Activated CD8-positive, alpha-beta memory T cell treated with anti-CD3 and anti-CD28 coated beads for 1 hour (primary cell): ENCODE data around the gene ABHD6.

Source experiments
- DNase-seq, 2 donors: peaks; one replicate each; pipeline ENCODE4 v3.0.0-alpha.2; 2020; ENCODE audit warnings: low read depth in 1 of 2; ENCODE audit errors: extremely low read depth in 1 of 2

The ABHD6 gene

DNA sequence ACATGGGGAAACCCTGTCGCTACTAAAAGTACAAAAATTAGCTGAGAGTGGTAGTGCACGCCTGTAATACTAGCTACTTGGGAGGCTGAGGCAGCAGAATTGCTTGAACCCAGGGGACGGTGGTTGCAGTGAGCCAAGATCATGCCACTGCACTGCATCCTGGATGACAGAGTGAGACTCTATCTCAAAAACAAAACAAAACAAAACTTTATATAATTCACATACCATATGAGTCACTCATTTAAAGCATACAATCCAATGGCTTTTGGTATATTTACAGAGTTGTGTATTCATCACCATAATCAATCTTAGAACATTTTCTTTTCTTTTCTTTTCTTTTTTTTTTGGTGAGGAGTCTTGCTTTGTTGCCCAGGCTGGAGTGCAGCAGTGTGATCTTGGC, 103.8 kb downstream of the ABHD6 start:
- no peak for DNase-seq

DNA sequence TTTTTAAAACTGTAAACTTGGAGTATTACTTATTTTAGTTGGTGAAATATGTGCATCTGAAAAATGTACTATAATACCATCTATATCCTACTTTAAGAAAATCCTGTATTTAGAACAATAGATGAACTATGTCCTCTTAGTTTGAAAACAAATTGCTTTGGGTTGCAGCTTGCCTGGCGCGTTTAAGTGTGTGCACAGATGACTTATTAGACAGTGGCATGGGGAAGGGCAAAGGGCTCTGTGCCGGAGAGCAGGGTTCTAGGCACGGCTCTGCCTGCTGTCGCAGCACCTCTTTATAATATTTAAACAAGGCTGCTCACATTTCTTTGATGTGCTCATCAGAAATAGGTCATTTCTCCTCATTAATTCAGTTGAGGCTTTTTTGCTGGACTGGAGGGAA, 105.1 kb downstream of the ABHD6 start:
- DNase-seq: no peak
